IMR-90 (cell line): ENCODE data around the gene HTR3E. TPM values are rescaled to one million over a fixed set of nuclear protein-coding genes. Genes with fewer than 3 reads are reported as not detected.

Experiments
- ATAC-seq: fragments of 200-7000 bp; cut with Tn5 transposase; 2 replicates; pipeline ENCODE4 v1.9.1; 2020; ENCODE audit warnings: low read depth, mild to moderate bottlenecking, moderate library complexity
- BruUV-seq: library from RNA; stranded (reverse); fragments of 400-500 nt; replicated peaks from 2 replicates; lab custom pipeline; 2021; lab: Mats Ljungman, UMichigan
- CTCF ChIA-PET: fragments of 300-600 bp; formaldehyde crosslinking; extraction: SDS; loops from one replicate; lab custom pipeline; 2021; ENCODE audit warnings: antibody characterized with exemption; lab: Yijun Ruan, JAX
- POLR2A ChIA-PET: fragments of 300-600 bp; sonication (Branson Sonifier 250); formaldehyde crosslinking; loops from one replicate; lab custom pipeline; 2022; ENCODE audit warnings: antibody characterized with exemption; ENCODE audit not compliant: unreplicated experiment; lab: Charles Lee
- DNase-seq: peaks from one replicate; pipeline ENCODE4 v3.0.0; 2013
- H2AFZ ChIP-seq: replicated peaks from 2 replicates; pipeline ENCODE3; 2013; ENCODE audit warnings: low read length, mild to moderate bottlenecking; ENCODE audit not compliant: poor library complexity
- H2AK5ac ChIP-seq: 2 replicates; pipeline ENCODE4 v1.6.1; 2013; ENCODE audit warnings: low read depth, low read length, inconsistent platforms
- H2AK9ac ChIP-seq: replicated peaks from 2 replicates; pipeline ENCODE3; 2013; ENCODE audit warnings: mild to moderate bottlenecking, low read depth, low read length, moderate library complexity; ENCODE audit not compliant: poor library complexity
- H2BK120ac ChIP-seq: 2 replicates; pipeline ENCODE4 v1.6.1; 2013; ENCODE audit warnings: low read depth, low read length, inconsistent platforms
- H2BK15ac ChIP-seq: 3 replicates; pipeline ENCODE4 v1.6.1; 2013; ENCODE audit warnings: low read depth, low read length, inconsistent platforms
- H2BK20ac ChIP-seq: 2 replicates; pipeline ENCODE4 v1.6.1; 2013; ENCODE audit warnings: low read depth, mild to moderate bottlenecking, inconsistent platforms, low read length, moderate library complexity
- H2BK5ac ChIP-seq: 2 replicates; pipeline ENCODE4 v1.6.1; 2013; ENCODE audit warnings: mild to moderate bottlenecking, low read depth, low read length, inconsistent platforms; ENCODE audit not compliant: poor library complexity, severe bottlenecking
- H3K14ac ChIP-seq: replicated peaks from 2 replicates; pipeline ENCODE4 v1.6.1; 2013; ENCODE audit warnings: low read depth, low read length, inconsistent platforms
- H3K18ac ChIP-seq: 2 replicates; pipeline ENCODE4 v1.6.1; 2013; ENCODE audit warnings: low read depth, low read length, control low read depth
- H3K23ac ChIP-seq: 2 replicates; pipeline ENCODE4 v1.6.1; 2013; ENCODE audit warnings: low read depth, low read length, inconsistent platforms
- H3K27ac ChIP-seq: 2 replicates; pipeline ENCODE4 v1.5.1; 2013; ENCODE audit warnings: mild to moderate bottlenecking, control low read depth, low read length; ENCODE audit not compliant: insufficient read depth
- H3K27me3 ChIP-seq: 2 replicates; pipeline ENCODE4 v1.6.1; 2013; ENCODE audit warnings: low read length; ENCODE audit not compliant: control insufficient read depth, insufficient read depth
- H3K36me3 ChIP-seq: 2 replicates; pipeline ENCODE4 v1.6.1; 2013; ENCODE audit warnings: low read length, mixed read lengths; ENCODE audit not compliant: control insufficient read depth, insufficient read depth
- H3K4ac ChIP-seq: 2 replicates; pipeline ENCODE4 v1.6.1; 2013; ENCODE audit warnings: low read depth, low read length, inconsistent platforms
- H3K4me1 ChIP-seq: 2 replicates; pipeline ENCODE4 v1.6.1; 2013; ENCODE audit warnings: low read length, mixed read lengths; ENCODE audit not compliant: control insufficient read depth, insufficient read depth
- H3K4me2 ChIP-seq: 2 replicates; pipeline ENCODE4 v1.6.1; 2013; ENCODE audit warnings: low read depth, mild to moderate bottlenecking, control low read depth, low read length, moderate library complexity
- H3K4me3 ChIP-seq: 2 replicates; pipeline ENCODE4 v1.5.1; 2013; ENCODE audit warnings: low read depth, mild to moderate bottlenecking, control low read depth, low read length, moderate library complexity; ENCODE audit not compliant: insufficient read depth
- H3K56ac ChIP-seq: 2 replicates; pipeline ENCODE4 v1.6.1; 2013; ENCODE audit warnings: low read length, inconsistent platforms; ENCODE audit not compliant: insufficient read depth; ENCODE audit errors: extremely low read depth
- H3K79me1 ChIP-seq, 2 experiments: 2 replicates each; pipeline ENCODE4 v1.6.1; 2013; ENCODE audit warnings: low read length in 2 of 2, inconsistent platforms in 1 of 2, low read depth in 1 of 2
- H3K9ac ChIP-seq: 2 replicates; pipeline ENCODE4 v1.6.1; 2013; ENCODE audit warnings: low read depth, low read length, control low read depth
- H3K9me1 ChIP-seq: 2 replicates; pipeline ENCODE4 v1.6.1; 2013; ENCODE audit warnings: low read length, inconsistent platforms; ENCODE audit not compliant: insufficient read depth
- H3K9me3 ChIP-seq: 2 replicates; pipeline ENCODE4 v1.6.1; 2013; ENCODE audit warnings: low read length; ENCODE audit not compliant: control insufficient read depth, insufficient read depth
- H4K20me1 ChIP-seq: 2 replicates; pipeline ENCODE4 v1.6.1; 2013; ENCODE audit warnings: low read length, inconsistent platforms; ENCODE audit not compliant: insufficient read depth
- H4K5ac ChIP-seq: 2 replicates; pipeline ENCODE4 v1.6.1; 2013; ENCODE audit warnings: mild to moderate bottlenecking, low read depth, low read length, control low read depth
- H4K8ac ChIP-seq, 2 experiments: 2 replicates each; pipeline ENCODE4 v1.6.1; 2013; ENCODE audit warnings: low read depth in 2 of 2, low read length in 2 of 2, control low read depth in 1 of 2, inconsistent platforms in 1 of 2
- H4K91ac ChIP-seq: 2 replicates; pipeline ENCODE4 v1.6.1; 2013; ENCODE audit warnings: low read depth, low read length, inconsistent platforms; ENCODE audit not compliant: insufficient read depth
- BHLHE40 ChIP-seq: fragments of 150-350 bp; IDR thresholded peaks from 2 replicates; pipeline ENCODE4 v1.6.1; 2016; ENCODE audit warnings: mild to moderate bottlenecking, low read depth, low read length
- MXI1 ChIP-seq: IDR thresholded peaks from 2 replicates; pipeline ENCODE4 v1.6.1; 2012; ENCODE audit warnings: low read depth, mild to moderate bottlenecking, low read length, moderate library complexity, borderline replicate concordance
- NFE2L2 ChIP-seq: fragments of 150-350 bp; IDR thresholded peaks from 2 replicates; pipeline ENCODE4 v1.6.1; 2016; ENCODE audit warnings: low read depth, mild to moderate bottlenecking, low read length
- RCOR1 ChIP-seq: IDR thresholded peaks from 2 replicates; pipeline ENCODE4 v1.6.1; 2012; ENCODE audit warnings: mild to moderate bottlenecking, low read length, improper control_type of control experiment; ENCODE audit not compliant: insufficient replicate concordance
- WGBS, 2 experiments: methylation state at CpG; one replicate each; pipeline versions ENCODE4 v1.1.5 to v1.1.7; 2013; ENCODE audit warnings: missing lambda C conversion rate in 2 of 2; ENCODE audit not compliant: insufficient read length in 1 of 2; ENCODE audit errors: extremely low coverage in 2 of 2; 5-methylcytosine and 5-hydroxymethylcytosine counted together
- dilution Hi-C: fragments of 300-500 bp; cut with HindIII; formaldehyde crosslinking; loops from one replicate; pipeline ENCODE4 v1.14.3; 2018; ENCODE audit warnings: low sequenced_read_pairs; ENCODE audit not compliant: unreplicated experiment
- in situ Hi-C: fragments of 300-500 bp; cut with MboI; formaldehyde crosslinking; loops from 3 replicates; pipeline ENCODE4 v1.14.3; 2019; ENCODE audit warnings: low sequenced_read_pairs, inconsistent platforms, mixed read lengths
- intact Hi-C: fragments of 100-400 bp; cut with micrococcal nuclease; formaldehyde crosslinking; loops from 2 replicates; pipeline ENCODE4 v1.10.0; 2022
- polyA plus RNA-seq, 3 experiments: library from polyadenylated mRNA; depleted of rRNA; stranded (reverse); fragments of >200 nt; gene quantifications; 2 replicates each; pipeline ENCODE4 v1.2.3, GENCODE V29; 2012; ENCODE audit warnings: low replicate concordance in 1 of 3
- total RNA-seq: library from RNA; depleted of rRNA; stranded (reverse); fragments of >200 nt; gene quantifications from 2 replicates; pipeline ENCODE4 v1.2.3, GENCODE V29; 2012

Gene HTR3E
- total and polyA plus RNA-seq, 2 of the 4 experiments (the other 2 are of a cell fraction): not detected

DNA sequence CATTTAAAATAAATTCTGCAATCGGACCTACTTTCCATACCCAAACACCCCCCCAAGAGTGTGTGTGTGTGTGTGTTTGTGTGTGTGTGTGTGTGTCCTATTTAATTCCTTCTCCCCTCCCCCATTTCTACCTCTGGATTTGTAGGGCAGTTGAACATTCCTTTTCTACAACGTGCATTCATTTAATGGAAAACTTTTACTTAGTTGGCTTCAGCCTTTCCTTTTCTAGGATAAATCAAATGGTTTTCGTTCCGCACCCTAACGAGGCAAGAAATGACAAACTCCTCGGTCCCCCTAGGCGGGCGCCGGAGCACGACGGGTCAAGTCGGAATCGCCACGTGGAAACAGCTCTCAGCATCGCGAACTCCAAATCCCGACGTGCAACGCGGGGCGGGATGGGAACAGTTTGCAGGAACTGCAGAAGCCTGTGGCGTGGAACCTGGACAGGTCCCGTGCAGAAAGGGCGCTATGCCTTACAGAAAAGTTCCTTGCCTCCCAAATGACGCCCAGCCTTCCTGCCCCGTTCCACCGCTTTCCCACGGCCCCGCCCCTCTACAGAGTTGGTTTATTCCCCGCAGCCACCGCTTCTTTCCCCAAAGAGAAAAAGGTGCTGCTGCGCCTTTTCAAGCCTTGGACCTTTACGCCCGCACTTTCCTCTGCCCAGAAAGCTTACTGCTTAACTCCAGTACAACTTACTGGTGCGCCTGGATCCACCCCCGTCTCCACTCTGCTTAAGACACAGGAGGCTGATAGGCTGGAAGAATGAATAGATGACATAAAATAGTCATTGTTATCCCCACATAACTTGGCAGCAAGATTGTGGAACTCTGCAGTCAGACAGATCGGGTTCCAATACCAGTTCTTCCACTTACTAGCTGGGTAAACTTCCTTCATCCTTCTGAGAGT, 37.2 kb downstream of the HTR3E start:
- peak overlapping the region; percentile 26; the same call in 1 of the 2 replicates for H2AK5ac ChIP-seq
- no peaks in the 10 kb centered on the region for H3K9me3 ChIP-seq
- peak overlapping the region; percentile 95 for H3K9ac ChIP-seq
- H3K18ac ChIP-seq: no peak overlapping the region; the same call in 1 of the 2 replicates
- ChIA-PET CTCF (interaction anchor here (0.6 kb wide), 1 partner anchor 90 kb away, joined by 3 read pairs; no protein-coding TSS in a partner anchor), POLR2A (no interaction called here)
- intact Hi-C loops: loop anchor here (1.0 to 2.0 kb wide), 3 partner anchors 115 to 239 kb away; partner anchors contain the start of genes ABCC5, ALG3 and EEF1AKMT4
- no peaks in the 10 kb centered on the region; the same call in 1 of the 2 replicates for H4K20me1 ChIP-seq
- H2BK120ac ChIP-seq: peak overlapping the region; percentile 29; the same call in 1 of the 2 replicates
- H3K36me3 ChIP-seq: peaks cover 5% of the 10 kb centered on the region
- ATAC-seq: peak; percentile 66
- H3K4me1 ChIP-seq: no peaks in the 10 kb centered on the region; the same call in 1 of the 2 replicates
- H3K27me3 ChIP-seq: no peaks in the 10 kb centered on the region
- 1% methylated on average over 17 of the region's 37 CpGs; no CpG with 5 or more reads in 1 of the 2 experiments for WGBS, 2 experiments
- H4K8ac ChIP-seq: peak overlapping the region; percentile 57 to 98
- peak overlapping the region; percentile 89 for H3K56ac ChIP-seq
- peak overlapping the region; percentile 51; the same call in 1 of the 2 replicates for H4K5ac ChIP-seq
- peak overlapping the region; percentile 88 for H2BK5ac ChIP-seq
- peak overlapping the region; percentile 91 for H3K4me3 ChIP-seq
- H3K27ac ChIP-seq: peak overlapping the region; percentile 45
- peak overlapping the region; percentile 69 for H3K23ac ChIP-seq
- peak overlapping the region; percentile 83 for H4K91ac ChIP-seq
- peak overlapping the region; percentile 23; the same call in 1 of the 2 replicates for H2BK20ac ChIP-seq
- dilution Hi-C loops: no loop called here
- DNase-seq: peak; percentile 78
- TF ChIP-seq NFE2L2: no peak
- TF ChIP-seq RCOR1: no peak
- peak; percentile 94 for TF ChIP-seq MXI1
- TF ChIP-seq BHLHE40: peak; percentile 72; the same call in 1 of the 2 replicates
- BruUV-seq: no TSS peak
- peak overlapping the region; percentile 64; the same call in 1 of the 3 replicates for H2BK15ac ChIP-seq
- peak overlapping the region; percentile 77 for H3K4me2 ChIP-seq
- H3K79me1 ChIP-seq: peaks cover 3 to 37% of the 10 kb centered on the region in 2 experiments; a peak in 2 of 4 replicates
- peaks cover 7% of the 10 kb centered on the region for H3K9me1 ChIP-seq
- H2AK9ac ChIP-seq: peak overlapping the region; percentile 95
- H2AFZ ChIP-seq: peak overlapping the region; percentile 98
- peak overlapping the region; percentile 97 for H3K14ac ChIP-seq
- in situ Hi-C loops: no loop called here
- peak overlapping the region; percentile 95 for H3K4ac ChIP-seq
